IPS-NIHi11 (cell line): ENCODE data around the gene CAMTA1.

Experiments
- DNase-seq: peaks from one replicate; pipeline ENCODE4 v3.0.0; 2012; ENCODE audit warnings: mixed read lengths, low spot score

Gene CAMTA1

GRCh38 chr1:7040969-7041695 lies 255.9 kb downstream of the CAMTA1 start:
- no peak for DNase-seq

- peak; percentile 73 for DNase-seq
Observed at GRCh38 chr1:7042322-7043190, 257.3 kb downstream of the CAMTA1 start.

GRCh38 chr1:7043191-7043549 lies 257.9 kb downstream of the CAMTA1 start:
- no peak for DNase-seq

- DNase-seq: peak; percentile 37
Observed at GRCh38 chr1:7043719-7044535, 258.7 kb downstream of the CAMTA1 start.

DNA sequence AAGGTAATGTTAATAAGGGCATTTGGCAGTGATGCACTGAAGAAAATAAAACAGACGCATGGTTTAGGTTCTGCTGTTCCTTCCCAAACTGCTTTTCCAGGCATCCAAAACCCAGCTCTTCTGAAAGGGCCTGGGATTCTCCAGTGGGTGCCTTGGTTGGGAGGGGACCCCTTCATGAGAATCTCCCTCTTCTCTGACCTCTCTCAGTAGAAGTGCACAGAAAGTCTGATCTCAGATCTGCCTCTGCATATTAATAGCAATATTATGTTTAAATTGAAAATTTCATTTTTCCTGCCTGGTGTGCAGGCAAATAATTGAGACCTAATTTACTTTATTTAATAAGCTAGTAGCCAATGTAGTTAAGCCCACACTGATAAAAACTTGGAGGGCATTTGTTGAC lies 260.6 kb downstream of the CAMTA1 start:
- DNase-seq: no peak

DNA sequence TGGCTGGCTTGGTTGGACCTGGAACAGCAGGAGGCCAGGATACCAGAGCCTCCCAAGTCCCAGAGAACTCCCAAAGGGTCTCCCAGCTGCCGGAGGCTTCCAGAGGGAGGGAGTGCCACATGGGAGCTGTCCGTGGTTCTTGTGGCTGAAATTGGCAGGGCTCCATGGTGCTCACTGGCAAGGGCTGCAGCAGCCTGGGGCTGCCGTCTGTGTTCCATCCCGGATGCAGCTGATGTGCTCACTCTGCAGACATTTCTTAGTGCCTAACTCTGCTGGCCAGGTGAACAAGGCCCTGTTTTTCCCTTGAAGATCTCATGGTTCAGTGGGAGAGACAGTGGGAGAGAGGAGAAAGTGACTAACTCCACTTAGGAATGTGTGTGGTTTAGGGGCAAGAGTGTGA lies 261.1 kb downstream of the CAMTA1 start:
- peak; percentile 81 for DNase-seq

- no peak for DNase-seq
Observed at GRCh38 chr1:7046891-7047290, 261.6 kb downstream of the CAMTA1 start.

GRCh38 chr1:7047866-7048265 lies 262.6 kb downstream of the CAMTA1 start:
- DNase-seq: no peak

DNA sequence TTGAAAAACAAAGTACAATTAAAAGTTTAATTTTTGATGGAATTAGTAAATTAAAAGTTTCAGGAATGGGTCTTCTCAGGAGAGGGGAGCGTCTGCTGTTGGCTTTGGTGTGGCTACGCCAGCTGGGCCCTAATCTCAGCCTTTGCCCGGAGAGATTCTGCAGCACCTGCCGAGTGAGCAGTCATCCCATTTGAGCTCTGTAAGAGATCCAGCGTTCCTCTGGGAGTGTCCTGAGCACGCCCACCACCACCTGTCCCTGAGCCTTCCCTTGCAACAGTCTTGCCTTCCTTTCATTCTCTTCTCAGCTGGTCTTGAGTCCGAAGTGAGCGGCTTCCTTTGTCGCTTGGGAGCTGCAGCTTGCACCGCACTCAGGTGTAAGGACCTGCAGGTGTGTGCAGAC lies 263.1 kb downstream of the CAMTA1 start:
- no peak for DNase-seq

- no peak for DNase-seq
Observed at GRCh38 chr1:7049913-7050625, 264.8 kb downstream of the CAMTA1 start.

GRCh38 chr1:7050751-7051665 lies 265.8 kb downstream of the CAMTA1 start:
- no peak for DNase-seq

GRCh38 chr1:7052701-7053100 lies 267.4 kb downstream of the CAMTA1 start:
- no peak for DNase-seq

- DNase-seq: no peak
Observed at GRCh38 chr1:7060745-7061144, 275.5 kb downstream of the CAMTA1 start.

DNA sequence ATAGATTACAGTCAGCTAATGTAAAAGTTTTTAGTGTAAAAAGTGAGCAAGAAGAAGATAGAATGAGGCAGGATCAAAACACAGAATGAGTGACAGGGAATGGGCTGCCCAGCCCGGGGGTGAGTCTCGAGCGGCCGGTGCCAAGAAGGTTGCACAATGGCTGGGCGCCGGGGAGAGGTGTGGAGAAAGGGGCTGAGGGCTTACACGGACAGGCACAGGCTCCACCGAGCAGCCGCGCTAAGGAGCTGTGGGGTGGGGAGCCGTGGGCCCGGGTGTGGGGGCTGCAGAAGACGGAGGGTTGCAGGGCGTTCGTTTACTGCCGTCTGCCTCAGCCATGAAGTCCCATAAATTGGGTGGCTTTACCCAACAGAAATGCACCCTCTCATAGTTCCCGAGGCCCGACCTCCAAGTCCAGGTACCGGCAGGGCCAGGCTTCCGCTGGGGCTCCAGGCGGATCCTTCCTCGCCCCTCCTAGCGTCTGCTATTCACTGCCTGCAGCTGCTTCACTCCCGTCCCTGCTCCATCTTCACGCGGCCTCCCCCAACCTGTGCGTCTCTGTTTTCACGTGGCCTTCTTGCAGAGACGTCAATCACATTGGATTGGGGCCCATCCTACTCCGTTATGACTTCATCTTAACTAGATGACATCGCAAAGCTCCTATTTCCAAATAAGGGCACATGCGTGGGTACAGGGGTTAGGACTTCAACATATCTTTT lies 277.2 kb downstream of the CAMTA1 start:
- DNase-seq: no peak

DNA sequence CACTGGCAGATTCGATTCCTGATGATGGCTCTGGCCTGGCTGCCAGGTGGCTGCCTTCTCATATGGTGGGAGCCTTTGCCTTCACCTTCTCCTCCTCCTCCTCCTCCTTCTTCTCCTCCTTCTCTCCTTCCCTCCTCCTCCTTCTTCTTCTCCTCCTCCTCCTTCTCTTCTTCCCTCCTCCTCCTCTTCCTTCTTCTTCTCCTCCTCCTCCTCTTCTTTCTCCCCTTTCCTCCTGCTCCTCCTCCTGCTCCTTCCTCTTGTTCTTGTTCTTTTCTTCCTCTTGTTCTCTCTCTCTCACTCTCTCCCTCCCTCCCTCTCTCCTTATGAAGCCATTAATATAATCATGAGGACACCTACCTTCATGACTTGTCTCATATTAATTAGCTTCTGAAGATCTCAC lies 278.7 kb downstream of the CAMTA1 start:
- DNase-seq: no peak

GRCh38 chr1:7068552-7068951 lies 283.3 kb downstream of the CAMTA1 start:
- DNase-seq: no peak

GRCh38 chr1:7069931-7070330 lies 284.7 kb downstream of the CAMTA1 start:
- DNase-seq: peak; percentile 78

DNA sequence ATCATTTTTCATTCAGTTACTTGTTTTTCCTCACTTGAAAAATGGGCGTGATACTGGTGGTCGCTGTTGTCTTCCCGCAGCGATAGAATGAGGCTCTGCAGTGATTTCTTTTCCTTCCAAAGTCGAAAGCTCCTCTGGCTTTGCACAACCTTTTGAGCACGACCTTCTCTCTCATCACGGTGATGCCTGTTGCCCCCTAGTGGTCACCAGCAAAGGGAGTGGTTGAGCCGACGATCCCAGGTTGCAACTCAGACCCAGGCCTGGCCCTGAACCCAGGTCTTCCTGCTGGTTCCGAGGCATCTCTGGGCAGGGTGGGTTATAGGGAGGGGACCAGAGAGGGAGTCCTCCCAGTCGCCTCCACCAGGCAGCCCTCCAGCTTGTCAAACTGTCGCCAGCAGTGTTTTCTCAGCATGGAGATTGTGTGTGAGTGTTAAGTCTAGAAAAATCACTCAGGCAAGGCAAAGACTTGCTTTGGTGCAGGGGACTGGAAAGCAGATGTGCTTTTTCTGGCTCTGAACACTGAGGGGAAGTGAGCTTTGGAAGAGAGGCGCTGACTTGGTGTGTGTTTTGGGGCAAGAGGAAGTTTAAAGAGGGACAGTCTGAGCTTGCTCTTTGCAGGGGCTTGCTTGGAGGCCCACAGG lies 285.3 kb downstream of the CAMTA1 start:
- peak; percentile 83 for DNase-seq

DNA sequence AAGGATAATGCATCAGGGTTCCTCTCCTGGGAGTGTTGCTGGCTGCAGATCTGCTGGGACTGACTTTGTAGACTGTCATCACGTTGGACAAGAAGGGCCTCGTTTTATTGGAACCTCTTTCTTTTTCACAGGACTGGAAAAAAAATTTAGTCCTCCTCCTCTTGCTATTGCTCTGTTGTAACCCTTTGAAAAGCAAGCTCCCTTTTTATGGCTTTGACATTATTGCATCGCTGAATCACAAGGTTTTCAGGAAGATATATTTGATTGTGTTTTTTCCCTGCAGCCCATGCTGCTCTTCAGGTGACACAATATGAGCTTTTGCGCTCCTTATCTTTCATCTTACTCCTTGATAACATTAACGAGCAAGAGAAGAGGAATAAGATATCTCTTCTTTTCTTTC lies 290.9 kb downstream of the CAMTA1 start:
- DNase-seq: no peak

- no peak for DNase-seq
Observed at GRCh38 chr1:7076572-7076971, 291.3 kb downstream of the CAMTA1 start.
